ENCODE results near the gene ENTPD6. TPM values are rescaled to one million over a fixed set of nuclear protein-coding genes. Genes with fewer than 3 reads are reported as not detected.

The ENTPD6 gene
- total RNA-seq, 1 experiment from 2014 or later: 86.6 TPM

- no peaks in the 10 kb centered on the region for H3K9me3 ChIP-seq
- no peak overlapping the region for H3K4me3 Mint-ChIP-seq (ENCODE audit: unreplicated experiment)
- H3K36me3 Mint-ChIP-seq (ENCODE audit: insufficient read depth, unreplicated experiment): peaks cover 9% of the 10 kb centered on the region
- peaks cover 19% of the 10 kb centered on the region for H3K4me1 ChIP-seq
- no peaks in the 10 kb centered on the region for H3K9me3 Mint-ChIP-seq (ENCODE audit: unreplicated experiment)
- no TSS peak for BruUV-seq (replicated peaks)
- H3K27me3 ChIP-seq (replicated peaks; ENCODE audit: control insufficient read depth, insufficient read depth, low read length): no peaks in the 10 kb centered on the region
- intact Hi-C loops (cut with micrococcal nuclease; ENCODE audit: unreplicated experiment): loop anchor here (10.0 kb wide), 1 partner anchor 179 kb away; no protein-coding TSS in a partner anchor
- no peak for DNase-seq
- H3K27ac Mint-ChIP-seq (ENCODE audit: unreplicated experiment): no peak overlapping the region
- no peak for TF ChIP-seq CTCF (IDR thresholded peaks at IDR 0.05; ENCODE audit: insufficient read depth in 1 of 2, low read depth in 1 of 2, low read length in 1 of 2, severe bottlenecking in 1 of 2, unreplicated experiment in 1 of 2)
- H3K4me3 ChIP-seq (ENCODE audit: low read depth, low read length): no peak overlapping the region
- ChIA-PET POLR2A (no interaction called here), CTCF (no interaction called here)
- H3K36me3 ChIP-seq (ENCODE audit: control insufficient read depth, insufficient read depth, low read length): no peaks in the 10 kb centered on the region
- peaks cover 28% of the 10 kb centered on the region for H3K4me1 Mint-ChIP-seq (ENCODE audit: low read depth, unreplicated experiment)
- no peaks in the 10 kb centered on the region for H3K27me3 Mint-ChIP-seq (ENCODE audit: insufficient read depth, unreplicated experiment)
Measured at GRCh38 chr20:25243416-25243979, 48.0 kb downstream of the ENTPD6 start.

GRCh38 chr20:25244976-25245375, 49.5 kb downstream of the ENTPD6 start:
- H3K27ac Mint-ChIP-seq (ENCODE audit: unreplicated experiment): no peak overlapping the region
- Histone ChIP-seq H3K36me3 (ENCODE audit: control insufficient read depth, insufficient read depth, low read length) (no peaks in the 10 kb centered on the region), H3K27me3 (replicated peaks; ENCODE audit: control insufficient read depth, insufficient read depth, low read length) (no peaks in the 10 kb centered on the region), H3K4me1 (peaks cover 24% of the 10 kb centered on the region), H3K4me3 (ENCODE audit: low read depth, low read length) (no peak overlapping the region), H3K9me3 (no peaks in the 10 kb centered on the region)
- no peaks in the 10 kb centered on the region for H3K27me3 Mint-ChIP-seq (ENCODE audit: insufficient read depth, unreplicated experiment)
- intact Hi-C loops (cut with micrococcal nuclease; ENCODE audit: unreplicated experiment): loop anchor here (5.0 to 10.0 kb wide), 3 partner anchors 67 to 253 kb away; partner anchors contain the start of gene APMAP
- no peak overlapping the region for H3K4me3 Mint-ChIP-seq (ENCODE audit: unreplicated experiment)
- H3K36me3 Mint-ChIP-seq (ENCODE audit: insufficient read depth, unreplicated experiment): peaks cover 15% of the 10 kb centered on the region
- DNase-seq: no peak
- TF ChIP-seq CTCF (IDR thresholded peaks at IDR 0.05; ENCODE audit: insufficient read depth in 1 of 2, low read depth in 1 of 2, low read length in 1 of 2, severe bottlenecking in 1 of 2, unreplicated experiment in 1 of 2): no peak
- BruUV-seq (replicated peaks): no TSS peak
- CTCF ChIA-PET: no interaction called here
- H3K4me1 Mint-ChIP-seq (ENCODE audit: low read depth, unreplicated experiment): peaks cover 30% of the 10 kb centered on the region
- POLR2A ChIA-PET: no interaction called here
- H3K9me3 Mint-ChIP-seq (ENCODE audit: unreplicated experiment): no peaks in the 10 kb centered on the region

GRCh38 chr20:25245461-25245860, 49.9 kb downstream of the ENTPD6 start:
- no peak for TF ChIP-seq CTCF (IDR thresholded peaks at IDR 0.05; ENCODE audit: insufficient read depth in 1 of 2, low read depth in 1 of 2, low read length in 1 of 2, severe bottlenecking in 1 of 2, unreplicated experiment in 1 of 2)
- Histone ChIP-seq H3K9me3 (no peaks in the 10 kb centered on the region), H3K4me1 (peaks cover 24% of the 10 kb centered on the region), H3K36me3 (ENCODE audit: control insufficient read depth, insufficient read depth, low read length) (no peaks in the 10 kb centered on the region), H3K4me3 (ENCODE audit: low read depth, low read length) (no peak overlapping the region), H3K27me3 (replicated peaks; ENCODE audit: control insufficient read depth, insufficient read depth, low read length) (no peaks in the 10 kb centered on the region)
- no peak overlapping the region for H3K27ac Mint-ChIP-seq (ENCODE audit: unreplicated experiment)
- H3K27me3 Mint-ChIP-seq (ENCODE audit: insufficient read depth, unreplicated experiment): no peaks in the 10 kb centered on the region
- ChIA-PET POLR2A (no interaction called here), CTCF (no interaction called here)
- H3K36me3 Mint-ChIP-seq (ENCODE audit: insufficient read depth, unreplicated experiment): peaks cover 15% of the 10 kb centered on the region
- peaks cover 30% of the 10 kb centered on the region for H3K4me1 Mint-ChIP-seq (ENCODE audit: low read depth, unreplicated experiment)
- DNase-seq: no peak
- no TSS peak for BruUV-seq (replicated peaks)
- intact Hi-C loops (cut with micrococcal nuclease; ENCODE audit: unreplicated experiment): loop anchor here (5.0 to 10.0 kb wide), 3 partner anchors 67 to 253 kb away; partner anchors contain the start of gene APMAP
- H3K4me3 Mint-ChIP-seq (ENCODE audit: unreplicated experiment): no peak overlapping the region
- H3K9me3 Mint-ChIP-seq (ENCODE audit: unreplicated experiment): no peaks in the 10 kb centered on the region

Measured in Caco-2 (cell line).